ENCODE results near the gene CLECL1.
"Not testable (repeated sequence)": the region's sequence is repeated elsewhere in the genome, so short reads cannot be mapped to it uniquely, and the experiment has no call there.

Gene CLECL1

GRCh38 chr12:9721394-9722092, 11.4 kb downstream of the CLECL1 start:
- Histone ChIP-seq H3K36me3 (ENCODE audit: control insufficient read depth, insufficient read depth, low read length) (no peaks in the 10 kb centered on the region), H3K4me3 (ENCODE audit: extremely low read depth, insufficient read depth, low read length, poor library complexity, severe bottlenecking) (no peak overlapping the region), H3K27ac (ENCODE audit: low read depth, low read length, severe bottlenecking) (no peak overlapping the region), H3K4me1 (ENCODE audit: control insufficient read depth, insufficient read depth, low read length, poor library complexity, severe bottlenecking) (peaks cover 6% of the 10 kb centered on the region), H3K9me3 (ENCODE audit: control insufficient read depth, low read length) (no peaks in the 10 kb centered on the region)
- WGBS, 2 experiments (ENCODE audit: insufficient coverage in 2 of 2): 76 to 80% methylated on average over 1 to 4 of the region's 5 CpGs

- WGBS, 2 experiments (ENCODE audit: insufficient coverage in 2 of 2): 0% methylated on average over 1 of the region's 1 CpG; no CpG with 5 or more reads in 1 of the 2 experiments
- H3K27ac ChIP-seq (ENCODE audit: low read depth, low read length, severe bottlenecking): no peak overlapping the region
- no peaks in the 10 kb centered on the region for H3K36me3 ChIP-seq (ENCODE audit: control insufficient read depth, insufficient read depth, low read length)
- H3K9me3 ChIP-seq (ENCODE audit: control insufficient read depth, low read length): no peaks in the 10 kb centered on the region
- peaks cover 6% of the 10 kb centered on the region for H3K4me1 ChIP-seq (ENCODE audit: control insufficient read depth, insufficient read depth, low read length, poor library complexity, severe bottlenecking)
- H3K4me3 ChIP-seq (ENCODE audit: extremely low read depth, insufficient read depth, low read length, poor library complexity, severe bottlenecking): no peak overlapping the region
These were observed 13.1 kb downstream of the CLECL1 start for GRCh38 chr12:9719790-9720189.

DNA sequence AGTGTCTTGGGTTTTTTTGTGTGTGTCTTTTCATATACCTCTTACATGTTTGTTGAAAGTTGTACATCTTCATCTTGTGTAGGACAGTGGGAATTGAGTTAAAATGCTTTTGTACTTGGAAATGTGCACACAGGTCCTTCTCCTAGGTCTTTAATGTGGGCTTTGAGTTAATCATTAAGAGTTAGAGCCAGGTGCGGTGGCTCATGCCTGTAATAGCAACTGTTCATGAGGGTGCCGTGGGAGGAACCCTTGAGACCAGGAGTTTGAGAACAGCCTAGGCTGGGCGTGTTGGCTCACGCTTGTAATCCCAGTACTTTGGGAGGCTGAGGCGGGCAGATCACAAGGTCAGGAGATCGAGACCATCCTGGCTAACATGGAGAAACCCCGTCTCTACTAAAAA, 13.9 kb downstream of the CLECL1 start:
- Histone ChIP-seq H3K9me3 (ENCODE audit: control insufficient read depth, low read length) (no peaks in the 10 kb centered on the region), H3K36me3 (ENCODE audit: control insufficient read depth, insufficient read depth, low read length) (no peaks in the 10 kb centered on the region), H3K4me3 (ENCODE audit: extremely low read depth, insufficient read depth, low read length, poor library complexity, severe bottlenecking) (no peak overlapping the region), H3K4me1 (ENCODE audit: control insufficient read depth, insufficient read depth, low read length, poor library complexity, severe bottlenecking) (peaks cover 6% of the 10 kb centered on the region), H3K27ac (ENCODE audit: low read depth, low read length, severe bottlenecking) (no peak overlapping the region)
- 96 to 97% methylated on average over 3 to 4 of the region's 7 CpGs for WGBS, 2 experiments (ENCODE audit: insufficient coverage in 2 of 2)

DNA sequence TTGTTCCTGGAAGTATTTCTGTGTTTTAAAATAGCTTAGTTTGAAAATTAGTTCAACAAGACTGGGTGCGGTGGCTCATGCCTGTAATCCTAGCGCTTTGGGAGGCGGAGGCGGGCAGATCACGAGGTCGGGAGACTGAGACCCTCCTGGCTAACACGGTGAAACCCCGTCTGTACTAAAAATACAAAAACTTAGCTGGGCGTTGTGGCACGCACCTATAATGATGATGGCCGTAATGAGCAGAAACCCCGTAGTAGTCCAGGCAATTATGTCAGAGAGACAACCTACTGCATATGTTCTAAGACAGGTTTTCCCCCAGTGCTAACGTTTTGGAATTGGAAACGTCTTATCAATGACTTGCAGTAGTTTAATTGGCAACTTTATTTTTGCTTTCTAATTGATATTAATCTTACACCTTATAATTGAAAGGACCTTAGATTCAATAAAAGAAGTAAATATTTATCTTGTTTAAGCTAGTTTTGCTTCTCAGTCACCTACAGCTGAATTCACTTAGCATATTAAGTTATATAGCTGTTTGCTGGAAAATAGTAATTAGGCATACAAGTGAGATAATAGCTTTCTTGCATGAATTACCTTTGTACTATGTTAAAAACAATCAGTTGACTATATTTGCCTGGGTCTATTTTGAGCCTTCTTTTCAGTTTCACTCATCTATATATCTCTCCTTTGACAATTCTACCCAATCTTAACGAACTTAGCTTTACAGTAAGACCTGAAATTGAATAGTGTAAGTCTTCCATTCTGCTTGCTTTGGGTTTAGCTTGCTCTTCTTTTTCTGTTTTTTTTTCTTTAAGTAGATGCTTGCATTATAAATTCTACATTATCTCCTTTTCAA, 15.6 kb downstream of the CLECL1 start:
- no peaks in the 10 kb centered on the region for H3K9me3 ChIP-seq (ENCODE audit: control insufficient read depth, low read length)
- no peak overlapping the region for H3K4me3 ChIP-seq (ENCODE audit: extremely low read depth, insufficient read depth, low read length, poor library complexity, severe bottlenecking)
- H3K4me1 ChIP-seq (ENCODE audit: control insufficient read depth, insufficient read depth, low read length, poor library complexity, severe bottlenecking): peaks cover 6% of the 10 kb centered on the region
- H3K27ac ChIP-seq (ENCODE audit: low read depth, low read length, severe bottlenecking): no peak overlapping the region
- H3K36me3 ChIP-seq (ENCODE audit: control insufficient read depth, insufficient read depth, low read length): no peaks in the 10 kb centered on the region
- WGBS, 2 experiments (ENCODE audit: insufficient coverage in 2 of 2): 95 to 97% methylated on average over 12 of the region's 15 CpGs

DNA sequence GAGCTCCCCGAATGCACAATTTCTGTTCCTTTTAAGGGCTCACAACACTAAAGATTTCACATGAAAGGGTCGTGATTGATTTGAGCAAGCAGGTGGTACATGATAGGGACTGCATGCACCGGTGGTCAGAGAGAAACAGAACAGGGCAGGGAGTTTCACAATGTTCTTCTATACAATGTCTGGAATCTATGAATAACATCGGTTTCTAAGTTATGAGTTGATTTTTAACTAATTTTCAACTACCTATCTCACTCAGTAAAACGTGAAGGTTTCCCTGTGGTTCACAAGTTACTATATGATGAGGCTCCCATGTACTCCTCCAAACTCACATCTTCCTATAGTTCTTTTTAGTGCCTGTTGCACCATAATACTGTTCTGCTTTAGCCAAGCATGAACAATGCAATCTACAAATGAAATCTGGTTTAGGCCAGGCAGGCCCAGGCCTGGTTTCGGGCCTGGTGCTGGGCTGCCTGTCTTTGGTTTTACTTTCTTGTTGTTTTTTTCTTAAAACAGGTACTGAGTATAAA, 19.8 kb downstream of the CLECL1 start:
- H3K4me1 ChIP-seq (ENCODE audit: control insufficient read depth, insufficient read depth, low read length, poor library complexity, severe bottlenecking): peaks cover 13% of the 10 kb centered on the region
- 60% methylated on average over 1 of the region's 6 CpGs; no CpG with 5 or more reads in 1 of the 2 experiments for WGBS, 2 experiments (ENCODE audit: insufficient coverage in 2 of 2)
- not testable (repeated sequence) for H3K36me3 ChIP-seq (ENCODE audit: control insufficient read depth, insufficient read depth, low read length); H3K9me3 ChIP-seq (ENCODE audit: control insufficient read depth, low read length); H3K4me3 ChIP-seq (ENCODE audit: extremely low read depth, insufficient read depth, low read length, poor library complexity, severe bottlenecking); H3K27ac ChIP-seq (ENCODE audit: low read depth, low read length, severe bottlenecking)

GRCh38 chr12:9711664-9712063, 21.2 kb downstream of the CLECL1 start:
- Histone ChIP-seq H3K9me3 (ENCODE audit: control insufficient read depth, low read length) (no peaks in the 10 kb centered on the region), H3K36me3 (ENCODE audit: control insufficient read depth, insufficient read depth, low read length) (no peaks in the 10 kb centered on the region), H3K27ac (ENCODE audit: low read depth, low read length, severe bottlenecking) (no peak overlapping the region), H3K4me3 (ENCODE audit: extremely low read depth, insufficient read depth, low read length, poor library complexity, severe bottlenecking) (no peak overlapping the region), H3K4me1 (ENCODE audit: control insufficient read depth, insufficient read depth, low read length, poor library complexity, severe bottlenecking) (peaks cover 13% of the 10 kb centered on the region)
- 100% methylated on average over 1 of the region's 1 CpG; no CpG with 5 or more reads in 1 of the 2 experiments for WGBS, 2 experiments (ENCODE audit: insufficient coverage in 2 of 2)

DNA sequence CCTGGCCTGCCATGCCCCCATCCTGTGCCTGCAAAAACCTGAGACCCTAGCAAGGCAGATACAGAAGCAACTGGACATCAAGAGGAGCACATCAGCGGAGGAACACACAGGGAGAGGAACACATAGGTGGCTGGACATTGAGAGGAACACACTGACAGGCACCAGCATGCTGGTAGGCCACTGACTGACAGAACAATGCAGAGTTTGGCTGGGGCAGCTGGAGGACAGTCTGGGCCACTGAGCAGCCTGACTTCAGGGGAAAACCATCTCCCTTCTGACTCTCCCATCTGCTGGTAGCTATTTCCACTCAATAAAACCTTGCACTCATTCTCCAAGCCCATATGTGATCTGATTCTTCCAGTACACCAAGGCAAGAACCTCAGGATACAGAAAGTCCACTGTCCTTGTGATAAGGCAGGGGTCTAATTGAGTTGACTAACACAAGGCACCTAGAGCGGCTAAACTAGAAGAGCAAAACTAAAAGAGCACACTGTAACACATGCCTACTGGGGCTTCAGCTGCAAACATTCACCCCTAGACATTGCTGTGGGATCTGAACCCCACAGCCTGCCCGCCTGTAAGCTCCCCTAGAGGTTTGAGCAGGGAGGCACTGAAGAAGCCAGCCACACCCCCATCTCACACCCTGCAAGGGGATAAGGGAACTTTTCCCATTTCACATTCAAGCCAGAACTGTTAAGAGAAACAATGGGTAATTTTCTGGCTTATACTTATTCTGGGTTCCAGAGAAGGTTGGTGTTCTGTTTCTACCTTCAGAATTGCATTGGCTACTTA, 22.1 kb downstream of the CLECL1 start:
- Histone ChIP-seq H3K4me3 (ENCODE audit: extremely low read depth, insufficient read depth, low read length, poor library complexity, severe bottlenecking) (no peak overlapping the region), H3K27ac (ENCODE audit: low read depth, low read length, severe bottlenecking) (no peak overlapping the region), H3K4me1 (ENCODE audit: control insufficient read depth, insufficient read depth, low read length, poor library complexity, severe bottlenecking) (peaks cover 13% of the 10 kb centered on the region), H3K36me3 (ENCODE audit: control insufficient read depth, insufficient read depth, low read length) (no peaks in the 10 kb centered on the region), H3K9me3 (ENCODE audit: control insufficient read depth, low read length) (no peaks in the 10 kb centered on the region)
- 94 to 100% methylated on average over 1 to 3 of the region's 3 CpGs for WGBS, 2 experiments (ENCODE audit: insufficient coverage in 2 of 2)

DNA sequence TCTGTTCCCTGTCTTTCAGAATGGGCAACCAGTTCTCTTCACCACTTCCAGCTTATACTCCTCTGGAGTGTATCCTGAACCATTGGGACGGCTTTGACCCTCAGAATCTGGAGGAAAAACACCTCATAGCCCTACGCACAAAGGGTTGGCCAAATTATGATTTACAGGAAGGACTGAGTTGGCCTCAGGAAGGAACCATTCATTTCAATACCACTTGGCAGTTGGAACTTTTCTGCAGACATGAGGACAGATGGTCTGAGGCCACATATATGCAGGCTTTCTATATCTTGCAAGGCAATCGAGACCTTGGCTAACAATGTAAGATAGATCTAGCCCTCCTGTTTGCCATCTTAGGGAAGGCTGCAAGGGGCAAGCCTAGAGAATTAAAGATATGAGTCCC, 24.0 kb downstream of the CLECL1 start:
- WGBS, 2 experiments (ENCODE audit: insufficient coverage in 2 of 2): 89 to 90% methylated on average over 1 to 3 of the region's 3 CpGs
- peaks cover 13% of the 10 kb centered on the region for H3K4me1 ChIP-seq (ENCODE audit: control insufficient read depth, insufficient read depth, low read length, poor library complexity, severe bottlenecking)
- no peak overlapping the region for H3K27ac ChIP-seq (ENCODE audit: low read depth, low read length, severe bottlenecking)
- H3K4me3 ChIP-seq (ENCODE audit: extremely low read depth, insufficient read depth, low read length, poor library complexity, severe bottlenecking): no peak overlapping the region
- H3K36me3 ChIP-seq (ENCODE audit: control insufficient read depth, insufficient read depth, low read length): no peaks in the 10 kb centered on the region
- no peaks in the 10 kb centered on the region for H3K9me3 ChIP-seq (ENCODE audit: control insufficient read depth, low read length)

- no peak overlapping the region for H3K27ac ChIP-seq (ENCODE audit: low read depth, low read length, severe bottlenecking)
- peaks cover 13% of the 10 kb centered on the region for H3K4me1 ChIP-seq (ENCODE audit: control insufficient read depth, insufficient read depth, low read length, poor library complexity, severe bottlenecking)
- H3K36me3 ChIP-seq (ENCODE audit: control insufficient read depth, insufficient read depth, low read length): no peaks in the 10 kb centered on the region
- H3K4me3 ChIP-seq (ENCODE audit: extremely low read depth, insufficient read depth, low read length, poor library complexity, severe bottlenecking): no peak overlapping the region
- no peaks in the 10 kb centered on the region for H3K9me3 ChIP-seq (ENCODE audit: control insufficient read depth, low read length)
- 60 to 71% methylated on average over 9 to 10 of the region's 12 CpGs for WGBS, 2 experiments (ENCODE audit: insufficient coverage in 2 of 2)
These were observed 24.8 kb downstream of the CLECL1 start for GRCh38 chr12:9707864-9708808.

DNA sequence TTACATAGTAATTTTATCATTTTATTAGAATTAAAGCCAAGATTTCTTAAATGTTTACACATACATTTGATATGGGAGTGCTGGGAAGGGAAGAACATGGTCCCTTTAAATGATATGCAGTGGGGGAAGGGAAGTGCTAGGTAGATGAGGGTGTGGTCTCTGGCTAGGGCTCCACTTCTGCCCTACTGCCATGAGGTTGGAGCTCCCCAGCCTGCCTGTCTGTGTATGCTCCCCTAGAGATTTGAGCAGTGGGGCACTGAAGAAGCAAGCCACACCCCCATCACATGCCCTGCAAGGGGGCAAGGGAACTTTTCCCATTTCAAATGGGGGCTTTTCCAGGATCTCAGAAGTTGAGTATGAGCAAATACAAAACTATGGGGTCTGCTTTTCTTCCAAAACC, 25.5 kb downstream of the CLECL1 start:
- Histone ChIP-seq H3K36me3 (ENCODE audit: control insufficient read depth, insufficient read depth, low read length) (no peaks in the 10 kb centered on the region), H3K27ac (ENCODE audit: low read depth, low read length, severe bottlenecking) (no peak overlapping the region), H3K4me1 (ENCODE audit: control insufficient read depth, insufficient read depth, low read length, poor library complexity, severe bottlenecking) (peaks cover 13% of the 10 kb centered on the region), H3K4me3 (ENCODE audit: extremely low read depth, insufficient read depth, low read length, poor library complexity, severe bottlenecking) (no peak overlapping the region), H3K9me3 (ENCODE audit: control insufficient read depth, low read length) (no peaks in the 10 kb centered on the region)

Data from mesodermal cell (in vitro differentiated cells).